IPS DF 19.7 (cell line): ENCODE results near the gene RAB7B.

ENCODE experiments used
- DNase-seq: peaks from one replicate; pipeline ENCODE4 v3.0.0-alpha.2; 2013; ENCODE audit warnings: low read depth, low spot score

RAB7B gene

DNA sequence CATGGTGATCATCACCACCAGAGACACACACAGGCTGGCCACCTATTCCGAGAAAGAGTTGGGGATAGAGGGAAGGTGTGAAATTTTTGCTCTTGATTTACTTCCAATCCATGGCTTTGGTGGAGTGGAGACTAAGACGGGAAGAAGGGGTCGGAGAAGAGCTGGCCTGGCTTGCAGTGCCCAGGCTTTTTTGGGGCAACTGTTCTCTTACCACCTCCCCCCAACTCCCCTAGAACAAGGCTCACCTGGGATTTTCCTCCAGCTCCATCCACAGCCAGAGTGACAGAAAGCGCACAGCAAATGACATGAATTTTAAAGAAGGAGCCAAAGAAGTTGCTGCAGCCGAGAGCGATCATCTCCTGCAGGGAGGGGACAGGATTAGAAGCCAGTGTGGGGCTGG lies 75.9 kb downstream of the RAB7B start:
- DNase-seq: no peak
